Measurements from ENCODE around the gene SYCE3. TPM values are rescaled to one million over a fixed set of nuclear protein-coding genes. Genes with fewer than 3 reads are reported as not detected.

SYCE3 gene
- total and polyA plus RNA-seq, 5 donors = not detected

DNA sequence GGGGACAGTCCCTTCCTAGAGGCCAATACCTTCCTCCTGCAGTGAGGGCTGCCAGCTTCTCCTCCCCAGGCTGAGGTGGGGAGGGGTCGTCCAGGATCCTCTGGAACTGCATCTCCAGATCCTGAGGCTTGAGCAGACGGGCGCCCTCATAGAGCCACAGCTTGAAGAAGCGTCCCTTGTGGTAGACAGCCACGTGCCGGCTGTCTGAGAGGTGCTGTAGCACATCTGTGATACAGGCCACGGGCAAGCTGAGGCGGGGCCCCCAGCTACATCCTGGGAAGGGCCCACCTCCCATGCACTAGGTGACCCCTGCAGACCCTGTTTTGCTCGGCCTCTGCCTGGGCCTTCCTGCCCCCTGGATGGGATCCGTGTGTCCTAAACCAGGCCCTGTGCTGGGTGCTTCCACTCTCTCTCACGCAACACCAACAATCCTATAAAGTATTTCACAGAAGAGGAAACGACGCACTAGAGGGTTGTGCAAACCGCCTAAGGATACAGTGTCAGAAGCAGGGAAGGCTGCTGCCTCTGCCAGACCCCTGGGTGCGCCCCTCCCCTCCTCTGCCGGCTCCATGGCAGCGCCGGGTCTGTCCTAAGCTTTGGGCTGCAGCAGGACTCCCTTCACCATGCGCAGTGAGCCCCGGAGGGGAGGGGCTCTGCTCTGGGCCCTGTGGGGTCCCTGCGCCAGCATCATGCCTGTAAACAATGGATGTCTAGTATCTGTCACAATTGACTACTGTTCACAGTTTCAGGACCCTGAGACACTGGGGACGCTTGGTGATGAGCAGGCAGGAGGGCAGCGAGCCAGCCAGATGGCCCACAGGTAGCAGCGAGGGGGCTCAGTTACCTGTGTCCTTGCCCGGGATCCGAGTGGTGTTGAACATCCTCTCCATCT, 11.0 kb upstream of the SYCE3 start:
- Histone ChIP-seq H3K4me3 (ENCODE audit: low read length) (no peak overlapping the region), H3K27ac (ENCODE audit: low read length) (no peak overlapping the region), H3K4me1 (ENCODE audit: control insufficient read depth, insufficient read depth, low read length) (no peaks in the 10 kb centered on the region), H3K9me3 (ENCODE audit: control insufficient read depth, low read length) (no peaks in the 10 kb centered on the region), H3K27me3 (ENCODE audit: control insufficient read depth, insufficient read depth) (no peaks in the 10 kb centered on the region)
- intact Hi-C loops (cut with DNase I) = no loop called here
- 88% methylated on average over 26 of the region's 26 CpGs for WGBS
- peak in 1 of 3 donors; percentile 31 for DNase-seq
- ATAC-seq = no peak

DNA sequence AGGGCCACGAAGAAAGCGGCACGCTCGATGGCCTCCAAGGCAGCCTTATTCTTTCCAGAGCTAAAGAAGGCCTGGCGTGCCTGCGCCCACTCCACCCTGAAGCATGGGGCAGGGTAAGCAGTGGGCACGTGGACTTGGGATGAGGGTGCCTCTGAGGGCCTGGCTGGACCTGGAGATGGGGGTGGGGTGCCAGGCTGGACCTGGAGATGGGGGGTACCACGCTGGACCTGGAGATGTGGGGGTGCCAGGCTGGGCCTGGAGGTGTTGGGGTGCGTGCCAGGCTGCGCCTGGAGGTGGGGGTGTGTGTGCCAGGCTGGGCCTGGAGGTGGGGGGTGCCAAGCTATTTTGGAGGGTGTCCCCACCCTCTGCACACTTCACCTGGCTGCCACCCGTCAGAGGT, 10.2 kb upstream of the SYCE3 start:
- Histone ChIP-seq H3K4me1 (ENCODE audit: control insufficient read depth, insufficient read depth, low read length) (no peaks in the 10 kb centered on the region), H3K4me3 (ENCODE audit: low read length) (no peak overlapping the region), H3K27me3 (ENCODE audit: control insufficient read depth, insufficient read depth) (no peaks in the 10 kb centered on the region), H3K27ac (ENCODE audit: low read length) (no peak overlapping the region), H3K9me3 (ENCODE audit: control insufficient read depth, low read length) (no peaks in the 10 kb centered on the region)
- DNase-seq (peak in 2 of 3 donors; percentile 30 to 48), ATAC-seq (no peak)
- intact Hi-C loops (cut with DNase I) = no loop called here
- 92% methylated on average over 11 of the region's 11 CpGs for WGBS

GRCh38 chr22:50571264-50572175, 8.8 kb upstream of the SYCE3 start:
- WGBS = 82% methylated on average over 26 of the region's 26 CpGs
- Histone ChIP-seq H3K9me3 (ENCODE audit: control insufficient read depth, low read length) (no peaks in the 10 kb centered on the region), H3K27me3 (ENCODE audit: control insufficient read depth, insufficient read depth) (no peaks in the 10 kb centered on the region), H3K27ac (ENCODE audit: low read length) (no peak overlapping the region), H3K4me3 (ENCODE audit: low read length) (no peak overlapping the region), H3K4me1 (ENCODE audit: control insufficient read depth, insufficient read depth, low read length) (no peaks in the 10 kb centered on the region)
- intact Hi-C loops (cut with DNase I) = no loop called here
- ATAC-seq (no peak), DNase-seq (peak in 2 of 3 donors; percentile 50 to 55)

- Histone ChIP-seq H3K9me3 (ENCODE audit: control insufficient read depth, low read length) (no peaks in the 10 kb centered on the region), H3K4me3 (ENCODE audit: low read length) (no peak overlapping the region), H3K4me1 (ENCODE audit: control insufficient read depth, insufficient read depth, low read length) (no peaks in the 10 kb centered on the region), H3K27ac (ENCODE audit: low read length) (no peak overlapping the region), H3K27me3 (ENCODE audit: control insufficient read depth, insufficient read depth) (no peaks in the 10 kb centered on the region)
- intact Hi-C loops (cut with DNase I) = no loop called here
- peak in 2 of 3 donors; percentile 31 to 40 for DNase-seq
- WGBS = 94% methylated on average over 12 of the region's 12 CpGs
- no peak for ATAC-seq
These were observed 8.1 kb upstream of the SYCE3 start for GRCh38 chr22:50570861-50571260.

- H3K27me3 ChIP-seq (ENCODE audit: control insufficient read depth, insufficient read depth) = no peaks in the 10 kb centered on the region
- DNase-seq (peak in 2 of 3 donors; percentile 31 to 39), ATAC-seq (peak in 1 of 2 donors; percentile 4)
- no peak overlapping the region for H3K4me3 ChIP-seq (ENCODE audit: low read length)
- WGBS = 91% methylated on average over 13 of the region's 13 CpGs
- H3K4me1 ChIP-seq (ENCODE audit: control insufficient read depth, insufficient read depth, low read length) = no peaks in the 10 kb centered on the region
- no peak overlapping the region for H3K27ac ChIP-seq (ENCODE audit: low read length)
- intact Hi-C loops (cut with DNase I) = no loop called here
- no peaks in the 10 kb centered on the region for H3K9me3 ChIP-seq (ENCODE audit: control insufficient read depth, low read length)
These were observed 7.3 kb upstream of the SYCE3 start for GRCh38 chr22:50569896-50570535.

DNA sequence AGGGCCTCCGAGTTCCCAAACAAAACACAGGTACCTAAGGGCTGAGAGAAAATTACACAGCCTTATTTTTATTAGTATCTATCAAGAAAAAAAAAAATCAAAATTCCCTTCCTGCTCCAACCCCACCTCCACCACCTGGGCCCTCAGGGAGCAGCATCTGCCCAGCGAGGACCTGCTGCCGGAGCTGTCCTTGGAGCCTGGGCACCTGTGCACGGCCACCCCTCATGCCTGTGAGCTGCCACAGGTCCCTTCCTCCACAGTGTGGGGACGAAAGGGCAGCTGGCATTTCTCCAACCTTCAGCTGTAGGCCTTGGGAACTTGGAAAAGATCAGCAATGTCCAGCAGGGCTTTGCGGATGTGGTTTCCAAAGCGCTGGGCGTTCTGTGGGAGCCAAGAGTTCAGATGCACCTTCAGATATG, 6.3 kb upstream of the SYCE3 start:
- Histone ChIP-seq H3K9me3 (ENCODE audit: control insufficient read depth, low read length) (no peaks in the 10 kb centered on the region), H3K27me3 (ENCODE audit: control insufficient read depth, insufficient read depth) (no peaks in the 10 kb centered on the region), H3K4me1 (ENCODE audit: control insufficient read depth, insufficient read depth, low read length) (no peaks in the 10 kb centered on the region), H3K27ac (ENCODE audit: low read length) (no peak overlapping the region), H3K4me3 (ENCODE audit: low read length) (no peak overlapping the region)
- no peak for ATAC-seq
- 82% methylated on average over 8 of the region's 8 CpGs for WGBS
- intact Hi-C loops (cut with DNase I) = no loop called here
- peak in 2 of 3 donors; percentile 25 to 55 for DNase-seq

DNA sequence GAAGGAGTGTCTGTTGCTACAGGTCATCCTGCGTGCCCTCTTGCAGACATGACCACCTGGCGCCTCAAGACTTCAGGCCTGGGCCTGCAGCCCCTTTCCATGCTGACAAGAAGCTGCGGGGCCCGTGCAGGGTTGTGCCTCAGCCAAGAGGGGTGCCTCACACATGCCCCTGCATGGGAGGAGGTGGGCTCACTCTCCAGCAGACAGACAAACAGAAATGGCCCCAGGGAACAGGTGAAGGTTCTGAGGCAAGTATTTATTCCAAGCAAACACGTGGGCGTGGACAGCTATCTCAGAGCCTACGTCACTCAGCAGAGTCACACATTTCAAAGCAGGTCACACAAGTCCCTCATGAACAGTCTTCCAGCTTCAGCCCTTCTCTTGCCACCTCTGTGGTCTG, 5.9 kb upstream of the SYCE3 start:
- intact Hi-C loops (cut with DNase I) = no loop called here

GRCh38 chr22:50567721-50568252, 5.1 kb upstream of the SYCE3 start:
- Histone ChIP-seq H3K27me3 (ENCODE audit: control insufficient read depth, insufficient read depth) (no peaks in the 10 kb centered on the region), H3K4me3 (ENCODE audit: low read length) (no peak overlapping the region), H3K27ac (ENCODE audit: low read length) (no peak overlapping the region), H3K9me3 (ENCODE audit: control insufficient read depth, low read length) (no peaks in the 10 kb centered on the region), H3K4me1 (ENCODE audit: control insufficient read depth, insufficient read depth, low read length) (peaks cover 3% of the 10 kb centered on the region)
- WGBS = 92% methylated on average over 7 of the region's 7 CpGs
- no peak for ATAC-seq
- no peak for DNase-seq
- intact Hi-C loops (cut with DNase I) = no loop called here

More for the DNA sequence above, 5.9 kb upstream of the SYCE3 start:
- WGBS = 77% methylated on average over 7 of the region's 7 CpGs
- DNase-seq (peak in 2 of 3 donors; percentile 14 to 49), ATAC-seq (no peak)
- H3K9me3 ChIP-seq (ENCODE audit: control insufficient read depth, low read length) = no peaks in the 10 kb centered on the region
- H3K4me1 ChIP-seq (ENCODE audit: control insufficient read depth, insufficient read depth, low read length) = peaks cover under 1% of the 10 kb centered on the region
- no peak overlapping the region for H3K4me3 ChIP-seq (ENCODE audit: low read length)
- H3K27me3 ChIP-seq (ENCODE audit: control insufficient read depth, insufficient read depth) = no peaks in the 10 kb centered on the region
- no peak overlapping the region for H3K27ac ChIP-seq (ENCODE audit: low read length)

- intact Hi-C loops (cut with DNase I) = no loop called here
- Histone ChIP-seq H3K27ac (ENCODE audit: low read length) (peak overlapping the region; percentile 42), H3K27me3 (ENCODE audit: control insufficient read depth, insufficient read depth) (no peaks in the 10 kb centered on the region), H3K4me3 (ENCODE audit: low read length) (no peak overlapping the region), H3K4me1 (ENCODE audit: control insufficient read depth, insufficient read depth, low read length) (peaks cover 3% of the 10 kb centered on the region), H3K9me3 (ENCODE audit: control insufficient read depth, low read length) (no peaks in the 10 kb centered on the region)
- ATAC-seq = no peak
- WGBS = 90% methylated on average over 11 of the region's 11 CpGs
- peak in 1 of 3 donors; percentile 18 for DNase-seq
These were observed 1.6 kb upstream of the SYCE3 start for GRCh38 chr22:50564289-50564688.

GRCh38 chr22:50563413-50564160, 868 bp upstream of the SYCE3 start:
- intact Hi-C loops (cut with DNase I) = no loop called here
- Histone ChIP-seq H3K27ac (ENCODE audit: low read length) (peak overlapping the region; percentile 91), H3K9me3 (ENCODE audit: control insufficient read depth, low read length) (no peaks in the 10 kb centered on the region), H3K4me1 (ENCODE audit: control insufficient read depth, insufficient read depth, low read length) (peaks cover 3% of the 10 kb centered on the region), H3K27me3 (ENCODE audit: control insufficient read depth, insufficient read depth) (no peaks in the 10 kb centered on the region), H3K4me3 (ENCODE audit: low read length) (peak overlapping the region; percentile 74)
- ATAC-seq (peak in 1 of 2 donors; percentile 25), DNase-seq (peak in 1 of 3 donors; percentile 67)
- 26% methylated on average over 17 of the region's 17 CpGs for WGBS

Data from right cardiac atrium (tissue), 5 donors.